Tibial artery (tissue), 4 donors: ENCODE data around the gene MAN1A2.

Experiments used
- DNase-seq, 2 donors: peaks; one replicate each; pipeline ENCODE4 v3.0.0-alpha.2; 2019
- H3K27ac ChIP-seq, 2 donors: fragments of 200-600 bp; sonication (generic) in 1 of 2; 1 replicate in 1 of 2; 2 replicates in 1 of 2; pipeline ENCODE4 v1.5.1; 2018 to 2019; ENCODE audit warnings: mild to moderate bottlenecking in 1 of 2
- H3K27me3 ChIP-seq, 2 donors: fragments of 200-600 bp; sonication (generic) in 1 of 2; one replicate each; pipeline versions ENCODE4 v1.5.1 to v1.6.0; 2016 to 2019
- H3K36me3 ChIP-seq, 3 donors: fragments of 200-600 bp; sonication (generic) in 2 of 3; one replicate each; pipeline ENCODE4 v1.5.1; 2016 to 2019; ENCODE audit warnings: mild to moderate bottlenecking in 2 of 3
- H3K4me1 ChIP-seq, 4 donors: fragments of 200-600 bp; sonication (generic) in 2 of 4; 1 replicate in 3 of 4; 2 replicates in 1 of 4; pipeline ENCODE4 v1.5.1; 2016 to 2019
- H3K4me3 ChIP-seq, 2 donors: fragments of 200-600 bp; sonication (generic) in 1 of 2; 1 replicate in 1 of 2; 2 replicates in 1 of 2; pipeline ENCODE4 v1.5.1; 2018 to 2019; ENCODE audit warnings: mild to moderate bottlenecking in 2 of 2
- H3K9me3 ChIP-seq, 3 donors: fragments of 200-600 bp; sonication (generic) in 1 of 3; one replicate each; pipeline ENCODE4 v1.5.1; 2016 to 2019
- intact Hi-C: fragments of 100-400 bp; cut with DNase I; formaldehyde crosslinking; loops from one replicate; pipeline ENCODE4 v1.15.0; 2023; ENCODE audit warnings: low total_unique reads
- TF ChIP-seq, protein P1 (sequence below), 2 experiments: fragments of 200-600 bp in 1 of 2; fragments of 450-650 bp in 1 of 2; IDR thresholded peaks; one replicate each; pipeline ENCODE4 v1.5.1; 2017 to 2019; ENCODE audit warnings: antibody characterized with exemption in 2 of 2, mild to moderate bottlenecking in 1 of 2, moderate library complexity in 1 of 2

Gene MAN1A2

GRCh38 chr1:117561551-117561950 is 194.3 kb downstream of the MAN1A2 start:
- TF ChIP-seq, protein P1, sequence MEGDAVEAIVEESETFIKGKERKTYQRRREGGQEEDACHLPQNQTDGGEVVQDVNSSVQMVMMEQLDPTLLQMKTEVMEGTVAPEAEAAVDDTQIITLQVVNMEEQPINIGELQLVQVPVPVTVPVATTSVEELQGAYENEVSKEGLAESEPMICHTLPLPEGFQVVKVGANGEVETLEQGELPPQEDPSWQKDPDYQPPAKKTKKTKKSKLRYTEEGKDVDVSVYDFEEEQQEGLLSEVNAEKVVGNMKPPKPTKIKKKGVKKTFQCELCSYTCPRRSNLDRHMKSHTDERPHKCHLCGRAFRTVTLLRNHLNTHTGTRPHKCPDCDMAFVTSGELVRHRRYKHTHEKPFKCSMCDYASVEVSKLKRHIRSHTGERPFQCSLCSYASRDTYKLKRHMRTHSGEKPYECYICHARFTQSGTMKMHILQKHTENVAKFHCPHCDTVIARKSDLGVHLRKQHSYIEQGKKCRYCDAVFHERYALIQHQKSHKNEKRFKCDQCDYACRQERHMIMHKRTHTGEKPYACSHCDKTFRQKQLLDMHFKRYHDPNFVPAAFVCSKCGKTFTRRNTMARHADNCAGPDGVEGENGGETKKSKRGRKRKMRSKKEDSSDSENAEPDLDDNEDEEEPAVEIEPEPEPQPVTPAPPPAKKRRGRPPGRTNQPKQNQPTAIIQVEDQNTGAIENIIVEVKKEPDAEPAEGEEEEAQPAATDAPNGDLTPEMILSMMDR (IDR thresholded peaks at IDR 0.05): no peak
- intact Hi-C loops: no loop called here
- Histone ChIP-seq H3K27ac (no peak overlapping the region), H3K9me3 (no peaks in the 10 kb centered on the region), H3K4me3 (no peak overlapping the region), H3K36me3 (no peaks in the 10 kb centered on the region), H3K27me3 (no peaks in the 10 kb centered on the region), H3K4me1 (peaks cover 0 to 3% (median 0%) of the 10 kb centered on the region in 4 donors)
- no peak for DNase-seq

- intact Hi-C loops: no loop called here
- peaks cover 0 to 3% (median 0%) of the 10 kb centered on the region in 4 donors for H3K4me1 ChIP-seq
- no peaks in the 10 kb centered on the region for H3K9me3 ChIP-seq
- no peak overlapping the region for H3K4me3 ChIP-seq
- H3K27me3 ChIP-seq: no peaks in the 10 kb centered on the region
- no peak for DNase-seq
- no peak overlapping the region for H3K27ac ChIP-seq
- TF ChIP-seq, protein P1 (IDR thresholded peaks at IDR 0.05): no peak
- H3K36me3 ChIP-seq: no peaks in the 10 kb centered on the region
Observed at GRCh38 chr1:117562581-117563491, 195.6 kb downstream of the MAN1A2 start.

DNA sequence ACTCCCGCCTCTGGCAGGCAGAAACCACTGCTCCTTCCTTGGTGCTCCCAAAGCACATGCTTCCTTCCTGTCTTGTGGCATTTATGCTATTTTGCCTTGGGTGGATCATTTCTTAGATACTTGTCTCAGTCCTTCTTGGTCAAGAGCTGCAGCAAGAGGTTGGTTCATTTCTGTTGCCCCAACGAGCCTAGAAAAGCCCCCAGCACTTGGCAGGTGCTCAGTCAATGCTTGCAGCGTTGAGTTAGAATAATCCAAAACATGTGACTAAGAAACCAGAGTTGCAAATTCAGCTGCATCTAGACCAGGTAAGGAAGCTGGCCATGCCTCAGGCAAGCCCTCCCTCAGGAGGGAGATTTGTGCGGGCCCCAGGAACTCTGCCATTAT is 196.2 kb downstream of the MAN1A2 start:
- no peaks in the 10 kb centered on the region for H3K36me3 ChIP-seq
- peaks cover 0 to 3% (median 0%) of the 10 kb centered on the region in 4 donors for H3K4me1 ChIP-seq
- no peaks in the 10 kb centered on the region for H3K27me3 ChIP-seq
- no peak overlapping the region for H3K27ac ChIP-seq
- H3K4me3 ChIP-seq: no peak overlapping the region
- DNase-seq: no peak
- H3K9me3 ChIP-seq: no peaks in the 10 kb centered on the region
- intact Hi-C loops: no loop called here
- TF ChIP-seq, protein P1 (IDR thresholded peaks at IDR 0.05): no peak

GRCh38 chr1:117564227-117565075 is 197.2 kb downstream of the MAN1A2 start:
- no peak overlapping the region for H3K27ac ChIP-seq

DNA sequence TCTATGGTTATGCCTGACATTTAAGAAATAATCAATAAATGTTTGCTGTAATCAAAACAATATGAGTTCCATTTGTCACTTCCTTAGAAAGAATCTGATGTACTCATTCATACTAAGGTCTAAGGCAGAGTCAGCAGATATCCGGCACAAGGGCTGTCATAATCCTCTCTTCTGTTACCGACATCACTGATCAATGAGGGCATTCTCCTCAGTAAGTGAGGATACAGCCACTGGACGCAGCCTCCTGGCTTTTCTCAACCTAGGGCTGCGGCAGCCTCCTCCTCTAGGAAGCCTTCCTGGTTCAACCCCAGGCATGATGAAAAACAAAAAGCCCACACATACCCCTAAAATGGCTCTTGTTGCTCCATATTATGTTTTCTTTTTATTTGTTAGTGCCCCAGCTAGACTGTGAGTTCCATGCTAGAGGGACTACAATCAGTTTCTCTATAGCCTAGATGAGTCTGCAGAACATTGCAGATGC is 197.9 kb downstream of the MAN1A2 start:
- TF ChIP-seq, protein P1 (IDR thresholded peaks at IDR 0.05): no peak
- peaks cover 0 to 3% (median 0%) of the 10 kb centered on the region in 4 donors for H3K4me1 ChIP-seq
- no peak overlapping the region for H3K4me3 ChIP-seq
- no peak for DNase-seq
- no peaks in the 10 kb centered on the region for H3K36me3 ChIP-seq
- H3K27me3 ChIP-seq: no peaks in the 10 kb centered on the region
- H3K27ac ChIP-seq: no peak overlapping the region
- H3K9me3 ChIP-seq: no peaks in the 10 kb centered on the region
- intact Hi-C loops: no loop called here

More at GRCh38 chr1:117564227-117565075, 197.2 kb downstream of the MAN1A2 start:
- intact Hi-C loops: no loop called here
- no peaks in the 10 kb centered on the region for H3K36me3 ChIP-seq
- peaks cover 0 to 3% (median 0%) of the 10 kb centered on the region in 4 donors for H3K4me1 ChIP-seq
- TF ChIP-seq, protein P1 (IDR thresholded peaks at IDR 0.05): no peak
- no peaks in the 10 kb centered on the region for H3K27me3 ChIP-seq
- no peaks in the 10 kb centered on the region for H3K9me3 ChIP-seq
- H3K4me3 ChIP-seq: no peak overlapping the region
- no peak for DNase-seq
